Stimulated activated CD8-positive, alpha-beta memory T cell treated with anti-CD3 and anti-CD28 coated beads, Interleukin-12 subunit alpha, Interleukin-12 subunit beta, amount 100 ng/mL, for 1 hour (primary cell): Measurements from ENCODE around the gene WT1.

ENCODE experiments used
- DNase-seq: peaks from one replicate; pipeline ENCODE4 v3.0.0-alpha.2; 2020; ENCODE audit warnings: low read depth

WT1 gene

GRCh38 chr11:32438346-32438865 lies 3.1 kb upstream of the WT1 start:
- DNase-seq = no peak

- no peak for DNase-seq
Measured at GRCh38 chr11:32437495-32438345, 2.4 kb upstream of the WT1 start.

GRCh38 chr11:32436751-32437494 lies 1.6 kb upstream of the WT1 start:
- DNase-seq = no peak

GRCh38 chr11:32435942-32436750 lies 807 bp upstream of the WT1 start:
- DNase-seq = no peak

- no peak for DNase-seq
Measured at GRCh38 chr11:32435152-32435480, 223 bp downstream of the WT1 start.

- DNase-seq = no peak
Measured at GRCh38 chr11:32434356-32435151, 785 bp downstream of the WT1 start.

GRCh38 chr11:32433914-32434355 lies 1.4 kb downstream of the WT1 start:
- DNase-seq = no peak

GRCh38 chr11:32433101-32433913 lies 2.0 kb downstream of the WT1 start:
- DNase-seq = no peak

GRCh38 chr11:32432565-32432964 lies 2.8 kb downstream of the WT1 start:
- no peak for DNase-seq

GRCh38 chr11:32430568-32431381 lies 4.6 kb downstream of the WT1 start:
- no peak for DNase-seq

GRCh38 chr11:32429477-32429876 lies 5.9 kb downstream of the WT1 start:
- DNase-seq = no peak

- no peak for DNase-seq
Measured at GRCh38 chr11:32428665-32429303, 6.6 kb downstream of the WT1 start.

GRCh38 chr11:32427935-32428664 lies 7.2 kb downstream of the WT1 start:
- DNase-seq = no peak

- DNase-seq = no peak
Measured at GRCh38 chr11:32427616-32427934, 7.8 kb downstream of the WT1 start.

- DNase-seq = no peak
Measured at GRCh38 chr11:32426819-32427615, 8.3 kb downstream of the WT1 start.

- DNase-seq = no peak
Measured at GRCh38 chr11:32426192-32426591, 9.1 kb downstream of the WT1 start.

- DNase-seq = no peak
Measured at GRCh38 chr11:32425761-32426160, 9.6 kb downstream of the WT1 start.

GRCh38 chr11:32422545-32422944 lies 12.8 kb downstream of the WT1 start:
- DNase-seq = no peak
